GM18951 (cell line): Measurements from ENCODE around the gene SHROOM4.

Experiments used
- POLR2A ChIP-seq: IDR thresholded peaks from 4 replicates; pipeline ENCODE4 v1.6.1; 2011; ENCODE audit warnings: mild to moderate bottlenecking; ENCODE audit not compliant: insufficient read length, insufficient read depth; ENCODE audit errors: extremely low read depth
- in situ Hi-C: fragments of 300-500 bp; cut with MboI; formaldehyde crosslinking; loops from one replicate; pipeline ENCODE4 v1.12.0; 2022; ENCODE audit warnings: low sequenced_read_pairs, mixed read lengths, inconsistent platforms; ENCODE audit not compliant: unreplicated experiment

Gene SHROOM4

DNA sequence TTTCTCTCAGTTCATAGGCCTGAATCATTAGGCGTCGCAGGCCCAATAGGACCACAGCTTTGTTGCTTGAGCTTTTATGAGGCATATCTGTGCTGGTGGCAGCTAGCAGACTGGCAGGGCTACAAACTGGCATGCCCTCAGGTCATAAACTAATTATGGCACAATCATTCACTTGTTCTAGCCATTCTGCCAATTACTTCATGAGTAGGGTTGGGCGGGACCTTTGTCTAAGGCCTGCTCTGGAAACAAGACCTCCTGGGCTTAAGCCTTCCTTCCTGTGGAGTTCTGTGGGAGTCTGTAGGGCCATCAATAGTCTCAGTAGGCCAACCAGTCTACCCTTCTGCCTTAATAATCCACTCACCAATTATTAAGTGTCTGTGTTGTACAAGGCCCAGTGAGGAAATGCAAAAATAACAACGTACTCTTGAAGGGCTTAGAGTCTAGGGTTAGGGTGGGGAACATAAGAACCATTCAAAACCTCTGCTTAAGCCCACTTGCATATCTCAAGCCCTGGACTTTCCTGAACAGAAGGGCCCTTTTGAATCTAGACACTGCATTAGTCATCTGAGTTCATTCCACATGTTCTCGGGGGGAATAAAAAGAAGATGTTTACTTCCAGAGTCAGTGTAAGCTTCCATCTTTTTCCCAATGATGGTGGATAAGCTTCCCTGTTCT is 44.5 kb downstream of the SHROOM4 start:
- TF ChIP-seq POLR2A: no peak
- in situ Hi-C loops: no loop called here

DNA sequence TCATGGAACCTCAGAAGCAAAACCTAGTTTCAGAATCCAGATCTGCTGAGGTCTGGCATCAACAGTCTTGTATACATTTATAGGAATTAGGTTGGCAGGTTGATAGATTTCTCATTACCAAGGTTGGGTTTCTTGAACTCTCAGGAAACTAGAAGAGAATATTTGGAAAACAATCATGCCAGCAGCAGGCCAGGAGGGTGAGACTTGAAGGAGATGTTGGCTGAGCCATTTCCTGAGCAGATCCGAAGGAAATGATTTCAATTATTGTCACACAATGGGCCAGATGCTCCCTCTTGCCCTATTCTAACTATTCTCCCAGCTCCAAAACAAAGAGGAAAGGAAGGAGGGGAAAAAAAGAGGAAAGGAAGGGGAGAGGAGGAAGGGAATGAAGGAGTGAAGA is 45.2 kb downstream of the SHROOM4 start:
- in situ Hi-C loops: no loop called here
- no peak for TF ChIP-seq POLR2A

DNA sequence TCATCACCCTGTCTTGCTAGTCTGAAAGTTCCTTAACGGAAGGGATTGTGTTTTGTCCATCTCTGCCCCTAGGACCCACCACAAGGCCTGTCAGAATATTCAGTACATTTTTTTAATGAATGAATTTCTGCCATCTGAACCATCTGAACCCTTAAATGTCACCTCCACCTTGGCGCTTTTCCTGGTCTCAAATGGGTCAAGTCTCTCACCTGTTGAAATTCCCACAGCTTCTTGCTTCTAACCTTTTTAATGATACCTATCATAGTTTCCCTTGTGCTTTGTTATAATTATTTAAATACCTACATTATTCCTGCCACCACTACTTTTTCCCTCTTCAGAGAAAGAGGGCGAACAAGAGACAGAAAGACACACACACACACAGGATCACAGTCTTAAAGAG is 48.0 kb downstream of the SHROOM4 start:
- in situ Hi-C loops: no loop called here
- no peak for TF ChIP-seq POLR2A

DNA sequence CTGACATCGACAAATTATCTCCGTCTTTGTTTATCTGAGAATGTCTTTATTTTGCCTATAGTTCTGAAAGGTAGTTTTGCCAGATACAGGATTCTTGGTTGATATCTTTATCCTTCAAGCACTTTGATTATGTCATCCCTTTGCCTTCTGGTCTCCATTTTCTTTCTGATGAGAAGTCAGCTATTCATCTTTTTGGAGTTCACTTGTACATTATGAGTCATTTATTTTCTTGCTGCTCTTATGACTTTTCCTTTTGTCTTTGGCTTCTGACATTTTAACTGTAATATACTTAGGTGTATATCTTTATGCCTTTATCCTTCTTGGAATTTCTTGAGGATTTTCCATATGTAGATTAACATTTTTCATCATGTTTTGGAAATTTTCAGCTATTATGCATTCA is 51.4 kb downstream of the SHROOM4 start:
- in situ Hi-C loops: no loop called here
- TF ChIP-seq POLR2A: no peak

DNA sequence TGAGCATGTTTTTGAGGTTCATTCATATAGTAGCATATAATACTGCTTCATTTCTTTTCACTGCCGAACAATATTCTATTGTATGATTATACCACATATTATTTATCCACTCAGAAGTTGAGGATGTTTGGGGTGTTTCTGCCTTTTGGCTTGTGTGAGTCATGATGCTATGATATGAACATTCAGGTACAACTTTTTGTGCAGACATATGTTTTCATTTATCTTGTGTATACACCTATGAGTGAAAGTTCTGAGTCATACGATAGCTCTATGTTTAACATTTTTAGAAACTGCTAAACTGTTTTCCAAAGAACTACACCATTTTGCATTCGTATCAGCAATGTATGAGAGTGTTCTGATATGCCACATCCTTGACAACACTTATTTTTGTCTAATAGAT is 57.7 kb downstream of the SHROOM4 start:
- in situ Hi-C loops: no loop called here
- no peak for TF ChIP-seq POLR2A

DNA sequence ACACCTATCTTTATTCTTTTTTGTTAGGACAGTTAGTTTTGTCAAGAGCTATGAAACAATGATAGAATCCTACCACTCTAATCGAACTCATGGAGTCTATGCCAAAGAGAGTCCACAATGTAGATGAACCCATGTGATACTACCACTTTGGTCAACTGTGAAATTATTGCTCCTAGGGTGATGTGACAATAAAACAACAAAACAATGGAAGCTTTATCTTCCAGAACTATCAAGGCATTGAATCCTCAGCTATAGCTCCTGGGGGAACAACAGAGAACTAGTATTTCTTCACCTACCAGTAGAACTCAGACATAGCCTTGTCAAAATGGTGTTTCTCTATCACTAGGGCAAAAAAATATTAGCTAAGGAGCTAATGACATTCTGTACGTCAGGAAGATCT is 62.9 kb downstream of the SHROOM4 start:
- TF ChIP-seq POLR2A: no peak
- in situ Hi-C loops: no loop called here

DNA sequence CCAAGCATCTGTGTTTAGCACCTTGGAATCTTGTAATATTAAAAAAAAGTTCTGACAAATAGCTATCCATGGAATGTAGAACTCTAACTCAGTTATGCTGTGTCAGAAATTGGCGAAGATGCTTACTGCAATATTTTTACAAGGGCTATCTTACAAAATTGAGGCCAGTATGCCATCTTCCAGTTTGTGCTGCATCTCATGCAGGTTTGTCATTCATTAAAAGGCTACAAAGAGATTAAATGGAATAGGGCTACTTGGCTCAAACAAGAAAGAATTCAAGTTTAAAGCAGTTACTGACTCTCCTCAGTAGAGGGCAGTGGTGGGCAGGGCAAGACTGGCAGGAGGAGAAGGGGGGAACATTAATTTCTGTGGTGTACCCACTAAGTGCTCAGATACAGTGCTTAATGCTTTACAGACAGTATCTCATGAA is 66.5 kb downstream of the SHROOM4 start:
- no peak for TF ChIP-seq POLR2A
- in situ Hi-C loops: no loop called here

DNA sequence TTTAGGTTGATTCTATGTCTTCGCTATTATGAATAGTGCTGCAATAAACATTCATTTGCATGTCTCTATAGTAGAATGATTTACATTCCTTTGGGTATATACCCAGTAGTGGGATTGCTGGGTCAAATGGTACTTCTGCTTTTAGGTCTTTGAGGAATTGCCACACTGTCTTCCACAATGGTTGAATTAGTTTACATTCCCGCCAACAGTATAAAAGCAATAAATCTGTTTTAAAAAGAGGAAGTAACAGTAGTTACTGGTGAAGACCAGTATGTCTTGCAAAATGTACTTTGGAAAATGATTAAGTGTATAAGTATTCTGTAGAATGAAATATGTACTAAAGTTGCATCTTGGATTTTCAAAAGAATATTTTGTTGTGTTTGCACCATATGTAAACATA is 77.3 kb downstream of the SHROOM4 start:
- TF ChIP-seq POLR2A: no peak
- in situ Hi-C loops: no loop called here

DNA sequence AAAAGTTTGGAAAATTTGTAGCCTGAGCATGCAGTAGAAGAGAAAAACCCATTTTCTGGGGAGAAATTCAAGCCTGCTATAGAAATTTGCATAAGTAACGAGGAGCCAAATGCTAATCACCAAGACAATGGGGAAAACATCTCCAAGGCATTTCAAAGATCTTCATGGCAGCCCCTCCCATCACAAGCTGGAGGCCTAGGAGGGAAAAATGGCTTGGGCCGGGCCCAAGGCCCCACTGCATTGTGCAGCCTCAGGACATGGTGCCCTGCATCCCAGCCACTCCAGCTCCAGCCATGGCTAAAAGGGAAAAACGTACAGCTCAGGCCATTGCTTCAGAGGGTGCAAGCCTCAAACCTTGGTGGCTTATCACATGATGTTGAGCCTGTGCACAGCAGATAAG is 87.7 kb downstream of the SHROOM4 start:
- no peak for TF ChIP-seq POLR2A
- in situ Hi-C loops: no loop called here

DNA sequence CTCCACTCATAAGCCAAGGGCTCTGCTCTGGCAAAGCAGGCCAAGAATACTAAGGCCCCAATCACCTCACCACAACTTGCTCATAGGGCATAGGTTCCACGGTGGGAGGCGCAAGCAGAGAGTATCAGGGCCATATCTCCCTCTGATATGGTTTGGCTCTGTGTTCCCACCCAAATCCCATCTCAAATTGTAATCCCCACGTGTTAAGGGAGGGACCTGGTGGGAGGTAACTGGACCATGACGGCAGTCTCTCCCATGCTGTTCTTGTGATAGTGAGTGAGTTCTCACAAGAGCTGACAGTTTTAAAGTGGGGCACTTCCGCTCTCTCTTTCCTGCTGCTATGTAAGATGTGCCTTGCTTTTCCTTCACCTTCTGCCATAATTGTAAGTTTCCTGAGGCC is 88.7 kb downstream of the SHROOM4 start:
- TF ChIP-seq POLR2A: no peak
- in situ Hi-C loops: no loop called here

DNA sequence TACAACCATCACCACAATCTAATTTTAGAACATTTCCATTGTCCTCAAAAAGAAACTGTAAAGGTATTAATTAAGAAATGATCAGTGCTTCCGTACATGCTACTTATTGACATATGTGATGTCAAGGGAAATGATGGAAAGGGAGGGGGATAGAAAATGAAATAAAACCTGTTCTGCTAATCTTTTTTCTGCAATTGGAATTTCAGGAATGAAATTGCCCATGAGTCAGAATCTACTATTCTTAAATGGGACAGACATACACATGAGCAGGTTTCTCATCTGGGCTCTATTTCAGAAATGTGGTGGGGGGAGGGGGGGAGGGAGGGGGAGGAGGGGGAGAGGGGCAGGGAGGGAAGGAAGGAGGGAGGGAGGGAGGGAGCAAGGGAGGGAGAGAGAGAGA is 91.0 kb downstream of the SHROOM4 start:
- TF ChIP-seq POLR2A: no peak
- in situ Hi-C loops: no loop called here

DNA sequence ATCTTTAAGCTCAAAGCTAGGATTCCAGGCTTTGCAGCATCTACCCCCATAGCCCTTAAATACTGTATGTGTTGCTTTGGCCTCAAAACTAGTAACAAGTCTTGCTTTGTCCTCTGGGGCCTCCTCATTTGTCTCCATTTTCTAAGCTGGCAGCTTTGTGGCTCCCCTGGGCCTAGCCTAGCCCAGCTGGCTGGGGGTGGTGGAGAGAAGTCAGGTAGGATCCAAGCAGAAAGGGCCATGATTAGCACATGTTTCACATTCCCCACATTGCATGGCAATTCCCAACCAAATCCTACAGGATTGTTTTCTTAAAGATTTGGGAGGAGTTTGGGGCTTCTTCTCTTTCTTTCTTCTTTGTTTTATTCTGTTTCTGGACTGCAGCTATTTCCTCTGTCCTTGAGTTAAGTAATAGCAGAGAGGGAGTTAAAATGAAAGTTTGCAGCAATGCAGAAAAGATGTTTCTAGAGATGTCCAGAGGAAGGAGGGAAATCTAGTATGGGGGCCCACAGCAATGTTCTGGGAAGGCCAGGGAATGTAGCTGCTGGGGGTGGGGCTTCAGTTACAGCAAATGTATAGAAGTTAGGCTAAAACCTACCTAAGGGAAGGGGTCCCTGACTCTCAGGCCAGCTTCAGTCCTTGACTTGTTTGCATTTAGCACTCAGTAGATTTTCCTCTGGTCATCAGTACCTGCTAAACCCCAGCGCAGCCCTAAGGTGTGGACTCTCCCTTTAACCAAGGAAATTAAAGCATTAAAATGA is 92.1 kb downstream of the SHROOM4 start:
- in situ Hi-C loops: no loop called here
- no peak for TF ChIP-seq POLR2A

DNA sequence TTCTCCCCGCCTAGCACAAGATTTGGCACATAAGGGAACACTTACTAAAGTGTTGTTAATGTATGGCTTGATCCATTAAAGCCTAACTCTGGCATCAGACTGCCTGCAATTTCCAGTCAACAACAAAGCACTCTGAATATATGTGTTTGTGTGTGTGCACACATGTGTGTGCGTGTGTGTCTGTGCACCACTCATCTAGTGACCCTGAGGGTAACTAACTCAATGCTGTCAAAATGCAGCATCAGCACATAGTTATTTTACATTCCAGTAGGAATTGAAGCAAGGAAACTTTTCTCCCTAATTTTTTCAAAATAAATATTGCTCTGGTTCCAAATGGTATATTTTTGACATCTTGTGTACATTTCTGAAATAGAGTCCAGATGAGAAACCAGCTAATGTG is 94.4 kb downstream of the SHROOM4 start:
- in situ Hi-C loops: no loop called here
- no peak for TF ChIP-seq POLR2A

DNA sequence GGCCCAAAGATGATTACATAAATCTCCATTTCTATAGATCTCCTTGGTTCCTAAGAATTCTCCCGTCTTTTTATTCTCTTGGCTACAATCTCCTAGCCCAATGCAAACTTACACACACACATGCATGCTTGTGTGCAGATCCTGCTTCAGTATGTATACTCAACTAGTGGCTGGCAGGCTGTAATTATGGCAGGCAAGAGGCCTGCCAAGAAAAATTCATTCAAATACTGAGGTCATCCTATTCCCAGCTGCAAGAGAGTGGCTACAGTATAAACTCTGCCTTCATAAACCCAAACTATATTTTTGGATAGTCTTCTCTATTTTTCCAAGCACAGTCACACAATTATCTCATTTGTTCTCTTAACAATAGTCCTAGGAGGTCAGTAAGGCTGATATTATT is 95.2 kb downstream of the SHROOM4 start:
- in situ Hi-C loops: no loop called here
- TF ChIP-seq POLR2A: no peak

DNA sequence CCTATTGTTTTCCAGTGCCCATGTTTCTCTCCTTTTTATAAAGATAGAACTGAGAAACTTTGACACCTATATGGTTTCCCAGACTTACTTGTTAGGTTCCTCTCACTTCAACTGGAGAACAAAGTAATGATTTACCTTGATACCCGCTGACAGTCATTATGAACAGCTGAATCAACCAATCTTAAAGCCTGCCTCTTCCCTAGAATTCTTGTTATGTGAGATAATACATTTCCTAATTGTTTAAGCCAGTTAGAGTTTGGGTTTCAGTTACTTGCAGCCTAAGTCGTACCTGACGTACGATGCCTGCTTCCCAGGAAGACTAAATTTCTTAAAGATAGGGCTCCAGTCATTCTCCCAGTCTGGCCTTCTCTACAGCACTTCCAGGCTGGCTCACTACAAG is 97.3 kb downstream of the SHROOM4 start:
- in situ Hi-C loops: no loop called here
- no peak for TF ChIP-seq POLR2A

DNA sequence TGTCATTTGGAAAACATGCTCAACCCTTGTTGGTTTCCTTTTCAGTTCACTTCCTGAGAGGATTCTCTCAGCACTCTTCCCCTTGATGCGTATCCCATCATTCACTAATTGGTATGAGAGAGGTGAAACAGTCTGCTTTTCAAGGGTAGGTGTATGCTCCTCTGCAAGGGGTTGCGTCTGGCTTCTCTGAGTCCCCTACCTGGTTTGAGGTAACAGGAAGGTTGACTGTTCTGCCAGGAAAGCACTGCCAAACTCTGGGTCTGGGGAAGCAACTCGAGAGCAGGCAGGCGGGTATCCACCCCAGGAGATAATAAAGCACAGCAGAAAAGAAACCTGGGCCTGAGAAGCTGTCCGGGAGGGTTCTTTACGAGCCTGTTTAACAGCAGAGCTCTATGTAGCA is 101.2 kb downstream of the SHROOM4 start:
- in situ Hi-C loops: no loop called here
- TF ChIP-seq POLR2A: no peak
